Measurements from ENCODE around the gene HAGH.

GRCh38 chr16:1776991-1777374 is 49.6 kb downstream of the HAGH start:
- no peak for TF ChIP-seq ERG (CRISPR knock-in tag; IDR thresholded peaks at IDR 0.05)
- TF ChIP-seq GABPB1 (CRISPR knock-in tag; IDR thresholded peaks at IDR 0.05), result no peak
- no peak for TF ChIP-seq CTCF (IDR thresholded peaks at IDR 0.05)
- no peak for TF ChIP-seq ESRRA (CRISPR knock-in tag; IDR thresholded peaks at IDR 0.05; ENCODE audit: borderline replicate concordance)
- TF ChIP-seq NFYB (CRISPR knock-in tag; conservative IDR thresholded peaks at IDR 0.05; ENCODE audit: low read depth), result no peak
- TF ChIP-seq TEAD4 (CRISPR knock-in tag; IDR thresholded peaks at IDR 0.05), result no peak
- no peak for TF ChIP-seq E2F4 (CRISPR knock-in tag; IDR thresholded peaks at IDR 0.05; ENCODE audit: borderline replicate concordance, low read depth)
- TF ChIP-seq USF1 (CRISPR knock-in tag; IDR thresholded peaks at IDR 0.05), result no peak
- no peak for TF ChIP-seq NFE2L1 (CRISPR knock-in tag; IDR thresholded peaks at IDR 0.05)
- no peak for TF ChIP-seq ZBTB43 (CRISPR knock-in tag; IDR thresholded peaks at IDR 0.05)
- TF ChIP-seq ATF1 (CRISPR knock-in tag; IDR thresholded peaks at IDR 0.05), result no peak

All from WTC11 (cell line).